ENCODE data around the gene LAMA4. TPM values are rescaled to one million over a fixed set of nuclear protein-coding genes. Genes with fewer than 3 reads are reported as not detected.

Gene LAMA4
- total RNA-seq, 1 donor from 2014 or later: 44.8 TPM

DNA sequence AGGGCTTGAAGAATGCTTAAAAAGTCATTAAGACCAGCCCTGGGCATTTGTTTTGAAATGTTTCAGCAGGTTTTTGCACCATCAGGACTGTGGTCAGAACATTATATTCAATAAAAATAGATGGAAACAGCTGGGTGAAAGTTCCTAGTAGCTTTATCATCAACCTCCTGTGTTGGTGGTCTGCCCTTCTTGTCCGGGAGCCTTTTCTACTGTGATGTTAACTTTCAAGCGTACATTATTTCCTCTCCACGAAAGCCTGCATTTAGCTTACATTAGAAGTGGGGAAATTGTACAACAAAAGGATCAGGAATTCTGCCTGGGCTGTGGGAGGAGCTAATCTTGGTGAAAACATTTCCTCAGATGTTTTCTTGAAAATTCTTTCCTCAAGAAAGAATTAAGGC is 71.1 kb downstream of the LAMA4 start:
- H3K27ac Mint-ChIP-seq: no peak overlapping the region
- H3K9me3 Mint-ChIP-seq: no peaks in the 10 kb centered on the region
- no peak for DNase-seq (ENCODE audit: extremely low spot score, unreplicated experiment)
- peaks cover 19% of the 10 kb centered on the region for H3K27me3 Mint-ChIP-seq
- peaks cover 13% of the 10 kb centered on the region for H3K36me3 Mint-ChIP-seq
- TF ChIP-seq CTCF (conservative IDR thresholded peaks at IDR 0.05): no peak
- H3K4me3 Mint-ChIP-seq: no peak overlapping the region
- peaks cover 33% of the 10 kb centered on the region for H3K4me1 Mint-ChIP-seq (ENCODE audit: unreplicated experiment)

DNA sequence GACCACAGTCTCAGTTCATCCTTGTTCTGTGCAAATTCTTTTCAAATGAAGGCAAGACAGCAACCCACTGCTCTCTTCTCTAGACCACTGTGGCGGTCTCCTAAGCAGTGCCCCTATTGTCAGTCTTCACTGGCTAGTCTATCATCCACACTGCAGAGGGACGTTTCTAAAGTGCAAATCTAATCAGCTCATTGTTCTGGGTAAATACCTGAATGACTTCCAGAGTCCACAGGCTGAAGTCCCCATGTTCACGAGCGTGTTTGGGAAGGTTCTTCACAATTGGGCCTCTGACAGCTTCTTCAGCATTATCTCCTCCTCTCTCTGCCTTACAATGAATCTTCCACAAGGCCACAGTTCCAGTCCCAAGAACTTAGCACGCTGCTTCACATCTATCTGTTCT is 73.2 kb downstream of the LAMA4 start:
- H3K27ac Mint-ChIP-seq: no peak overlapping the region
- H3K9me3 Mint-ChIP-seq: no peaks in the 10 kb centered on the region
- H3K4me3 Mint-ChIP-seq: no peak overlapping the region
- no peak for TF ChIP-seq CTCF (conservative IDR thresholded peaks at IDR 0.05)
- no peaks in the 10 kb centered on the region for H3K36me3 Mint-ChIP-seq
- peaks cover 9% of the 10 kb centered on the region for H3K27me3 Mint-ChIP-seq
- no peak for DNase-seq (ENCODE audit: extremely low spot score, unreplicated experiment)
- H3K4me1 Mint-ChIP-seq (ENCODE audit: unreplicated experiment): peaks cover 16% of the 10 kb centered on the region

DNA sequence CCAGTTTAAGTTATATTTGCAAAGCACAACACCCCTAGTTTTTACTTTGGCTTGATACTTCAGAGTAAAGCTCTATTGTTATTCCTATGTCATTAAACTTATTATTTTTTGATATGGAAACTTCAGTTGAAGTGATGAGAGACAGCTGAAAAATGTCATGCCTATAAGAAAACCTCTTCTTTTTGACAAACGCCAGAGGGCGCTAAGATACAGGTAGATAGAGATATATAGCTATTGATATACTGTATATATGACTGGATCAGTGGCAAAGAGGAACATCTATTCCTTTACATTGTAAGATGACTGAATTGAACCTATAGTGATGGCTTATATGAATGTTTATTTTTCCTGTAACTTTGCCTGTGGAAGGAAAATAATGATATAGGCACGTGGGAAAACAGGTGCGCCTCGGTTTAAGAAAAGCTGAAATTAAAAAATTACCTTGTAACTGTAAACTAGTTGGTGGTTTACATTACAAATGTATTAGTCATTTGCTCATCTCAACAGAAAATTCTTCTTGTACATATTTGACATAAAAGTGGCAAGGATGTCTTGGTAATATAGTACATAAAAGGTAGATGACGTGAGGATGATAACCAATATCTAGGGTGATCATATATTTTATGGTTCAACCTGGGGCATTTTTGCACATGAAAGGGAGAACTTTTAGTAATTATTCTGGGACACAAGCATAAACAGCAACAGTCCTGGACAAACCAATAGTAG is 74.1 kb downstream of the LAMA4 start:
- peak; percentile 93 for TF ChIP-seq CTCF (conservative IDR thresholded peaks at IDR 0.05)
- Mint-ChIP-seq H3K36me3 (no peaks in the 10 kb centered on the region), H3K27ac (no peak overlapping the region), H3K4me3 (no peak overlapping the region), H3K4me1 (ENCODE audit: unreplicated experiment) (peaks cover 11% of the 10 kb centered on the region), H3K9me3 (no peaks in the 10 kb centered on the region), H3K27me3 (peaks cover 9% of the 10 kb centered on the region)
- no peak for DNase-seq (ENCODE audit: extremely low spot score, unreplicated experiment)

DNA sequence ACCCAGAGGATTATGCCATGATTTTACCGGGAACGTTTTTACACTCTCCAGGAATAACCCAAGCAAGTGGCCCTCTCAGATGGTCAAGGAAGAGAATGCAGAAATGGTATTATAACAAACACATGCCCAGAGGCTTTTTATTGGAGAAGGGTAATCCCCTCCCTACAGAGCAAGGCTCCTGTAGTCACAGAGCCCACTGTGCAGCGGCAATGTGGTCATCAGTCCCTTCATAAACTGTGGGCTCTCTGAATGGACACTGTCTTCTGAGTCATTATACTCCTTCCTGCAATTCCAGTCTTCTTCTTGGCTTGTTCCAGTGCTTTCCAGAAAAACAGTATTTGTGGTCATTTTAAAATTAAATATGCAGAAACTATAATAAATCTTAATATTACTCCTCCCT is 74.7 kb downstream of the LAMA4 start:
- no peak for DNase-seq (ENCODE audit: extremely low spot score, unreplicated experiment)
- Mint-ChIP-seq H3K9me3 (no peaks in the 10 kb centered on the region), H3K36me3 (no peaks in the 10 kb centered on the region), H3K4me3 (no peak overlapping the region), H3K27me3 (peaks cover 9% of the 10 kb centered on the region), H3K4me1 (ENCODE audit: unreplicated experiment) (peaks cover 4% of the 10 kb centered on the region), H3K27ac (no peak overlapping the region)
- no peak for TF ChIP-seq CTCF (conservative IDR thresholded peaks at IDR 0.05)

DNA sequence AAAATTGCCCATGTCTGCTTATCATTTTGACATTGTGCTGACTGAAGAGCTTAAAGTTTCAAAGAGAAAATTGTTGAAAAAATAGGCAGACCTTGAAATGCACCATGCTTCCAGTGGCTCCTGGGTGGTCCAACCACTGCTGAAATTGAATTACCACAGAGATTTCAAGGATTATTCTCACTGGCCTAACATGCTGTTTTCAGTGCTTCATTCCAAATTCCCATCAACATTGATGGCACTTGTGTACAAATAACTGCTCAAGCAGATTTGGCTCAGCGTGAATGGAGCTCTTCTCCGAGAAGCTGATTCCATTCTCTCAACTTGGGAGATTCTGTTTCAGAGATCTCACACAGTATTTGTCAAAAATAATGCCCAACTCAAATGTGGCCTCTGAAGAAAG is 75.5 kb downstream of the LAMA4 start:
- peaks cover 4% of the 10 kb centered on the region for H3K4me1 Mint-ChIP-seq (ENCODE audit: unreplicated experiment)
- H3K27ac Mint-ChIP-seq: no peak overlapping the region
- no peaks in the 10 kb centered on the region for H3K9me3 Mint-ChIP-seq
- TF ChIP-seq CTCF (conservative IDR thresholded peaks at IDR 0.05): no peak
- H3K27me3 Mint-ChIP-seq: peaks cover 12% of the 10 kb centered on the region
- H3K4me3 Mint-ChIP-seq: no peak overlapping the region
- DNase-seq (ENCODE audit: extremely low spot score, unreplicated experiment): no peak
- no peaks in the 10 kb centered on the region for H3K36me3 Mint-ChIP-seq
